NB4 (cell line): ENCODE results near the gene ZMAT5.

Source experiments
- DNase-seq: peaks from one replicate; pipeline ENCODE4 v3.0.0; 2010; ENCODE audit warnings: low read depth
- H3K4me3 ChIP-seq: one replicate; pipeline ENCODE4 v1.5.1; 2011; ENCODE audit warnings: mild to moderate bottlenecking, low read depth, low read length, moderate library complexity
- CTCF ChIP-seq: IDR thresholded peaks from one replicate; pipeline ENCODE4 v1.5.1; 2012; ENCODE audit warnings: low read depth, low read length
- MAX ChIP-seq: IDR thresholded peaks from 2 replicates; pipeline ENCODE4 v1.6.1; 2011; ENCODE audit warnings: low read depth, low read length
- MYC ChIP-seq: IDR thresholded peaks from 2 replicates; pipeline ENCODE4 v1.6.1; 2011; ENCODE audit warnings: low read depth, low read length
- POLR2A ChIP-seq: IDR thresholded peaks from 2 replicates; pipeline ENCODE4 v1.6.1; 2011; ENCODE audit warnings: mild to moderate bottlenecking; ENCODE audit not compliant: insufficient read length; ENCODE audit errors: extremely low read depth

The ZMAT5 gene

GRCh38 chr22:29704528-29705285 is 62.1 kb downstream of the ZMAT5 start:
- H3K4me3 ChIP-seq = no peak overlapping the region
- DNase-seq = no peak
- TF ChIP-seq MYC (no peak), POLR2A (no peak), CTCF (no peak), MAX (no peak)

- DNase-seq = no peak
- no peak overlapping the region for H3K4me3 ChIP-seq
- no peak for TF ChIP-seq MYC
- no peak for TF ChIP-seq CTCF
- no peak for TF ChIP-seq MAX
- no peak for TF ChIP-seq POLR2A
These were observed 63.1 kb downstream of the ZMAT5 start for GRCh38 chr22:29703569-29704195.

- H3K4me3 ChIP-seq = no peak overlapping the region
- DNase-seq = peak; percentile 40
- TF ChIP-seq POLR2A (no peak), CTCF (no peak), MAX (no peak), MYC (no peak)
These were observed 63.8 kb downstream of the ZMAT5 start for GRCh38 chr22:29702931-29703501.

- no peak overlapping the region for H3K4me3 ChIP-seq
- no peak for DNase-seq
- no peak for TF ChIP-seq MAX
- TF ChIP-seq CTCF = no peak
- no peak for TF ChIP-seq POLR2A
- TF ChIP-seq MYC = no peak
These were observed 64.5 kb downstream of the ZMAT5 start for GRCh38 chr22:29702000-29702930.

- TF ChIP-seq POLR2A (no peak), MYC (no peak), MAX (no peak), CTCF (no peak)
- DNase-seq = peak; percentile 47
- H3K4me3 ChIP-seq = no peak overlapping the region
These were observed 65.4 kb downstream of the ZMAT5 start for GRCh38 chr22:29701155-29701999.
